IMR-90 (cell line): ENCODE data around the gene DPF1. TPM values are rescaled to one million over a fixed set of nuclear protein-coding genes. Genes with fewer than 3 reads are reported as not detected.

Experiments used
- ATAC-seq: fragments of 200-7000 bp; cut with Tn5 transposase; 2 replicates; pipeline ENCODE4 v1.9.1; 2020; ENCODE audit warnings: low read depth, mild to moderate bottlenecking, moderate library complexity
- BruUV-seq: library from RNA; stranded (reverse); fragments of 400-500 nt; replicated peaks from 2 replicates; lab custom pipeline; 2021; lab: Mats Ljungman, UMichigan
- CTCF ChIA-PET: fragments of 300-600 bp; formaldehyde crosslinking; extraction: SDS; loops from one replicate; lab custom pipeline; 2021; ENCODE audit warnings: antibody characterized with exemption; lab: Yijun Ruan, JAX
- POLR2A ChIA-PET: fragments of 300-600 bp; sonication (Branson Sonifier 250); formaldehyde crosslinking; loops from one replicate; lab custom pipeline; 2022; ENCODE audit warnings: antibody characterized with exemption; ENCODE audit not compliant: unreplicated experiment; lab: Charles Lee
- DNase-seq: peaks from one replicate; pipeline ENCODE4 v3.0.0; 2013
- H2AFZ ChIP-seq: replicated peaks from 2 replicates; pipeline ENCODE3; 2013; ENCODE audit warnings: low read length, mild to moderate bottlenecking; ENCODE audit not compliant: poor library complexity
- H2AK5ac ChIP-seq: 2 replicates; pipeline ENCODE4 v1.6.1; 2013; ENCODE audit warnings: low read depth, low read length, inconsistent platforms
- H2AK9ac ChIP-seq: replicated peaks from 2 replicates; pipeline ENCODE3; 2013; ENCODE audit warnings: mild to moderate bottlenecking, low read depth, low read length, moderate library complexity; ENCODE audit not compliant: poor library complexity
- H2BK120ac ChIP-seq: 2 replicates; pipeline ENCODE4 v1.6.1; 2013; ENCODE audit warnings: low read depth, low read length, inconsistent platforms
- H2BK15ac ChIP-seq: 3 replicates; pipeline ENCODE4 v1.6.1; 2013; ENCODE audit warnings: low read depth, low read length, inconsistent platforms
- H2BK20ac ChIP-seq: 2 replicates; pipeline ENCODE4 v1.6.1; 2013; ENCODE audit warnings: low read depth, mild to moderate bottlenecking, inconsistent platforms, low read length, moderate library complexity
- H2BK5ac ChIP-seq: 2 replicates; pipeline ENCODE4 v1.6.1; 2013; ENCODE audit warnings: mild to moderate bottlenecking, low read depth, low read length, inconsistent platforms; ENCODE audit not compliant: poor library complexity, severe bottlenecking
- H3K14ac ChIP-seq: replicated peaks from 2 replicates; pipeline ENCODE4 v1.6.1; 2013; ENCODE audit warnings: low read depth, low read length, inconsistent platforms
- H3K18ac ChIP-seq: 2 replicates; pipeline ENCODE4 v1.6.1; 2013; ENCODE audit warnings: low read depth, low read length, control low read depth
- H3K23ac ChIP-seq: 2 replicates; pipeline ENCODE4 v1.6.1; 2013; ENCODE audit warnings: low read depth, low read length, inconsistent platforms
- H3K27ac ChIP-seq: 2 replicates; pipeline ENCODE4 v1.5.1; 2013; ENCODE audit warnings: mild to moderate bottlenecking, control low read depth, low read length; ENCODE audit not compliant: insufficient read depth
- H3K27me3 ChIP-seq: 2 replicates; pipeline ENCODE4 v1.6.1; 2013; ENCODE audit warnings: low read length; ENCODE audit not compliant: control insufficient read depth, insufficient read depth
- H3K36me3 ChIP-seq: 2 replicates; pipeline ENCODE4 v1.6.1; 2013; ENCODE audit warnings: low read length, mixed read lengths; ENCODE audit not compliant: control insufficient read depth, insufficient read depth
- H3K4ac ChIP-seq: 2 replicates; pipeline ENCODE4 v1.6.1; 2013; ENCODE audit warnings: low read depth, low read length, inconsistent platforms
- H3K4me1 ChIP-seq: 2 replicates; pipeline ENCODE4 v1.6.1; 2013; ENCODE audit warnings: low read length, mixed read lengths; ENCODE audit not compliant: control insufficient read depth, insufficient read depth
- H3K4me2 ChIP-seq: 2 replicates; pipeline ENCODE4 v1.6.1; 2013; ENCODE audit warnings: low read depth, mild to moderate bottlenecking, control low read depth, low read length, moderate library complexity
- H3K4me3 ChIP-seq: 2 replicates; pipeline ENCODE4 v1.5.1; 2013; ENCODE audit warnings: low read depth, mild to moderate bottlenecking, control low read depth, low read length, moderate library complexity; ENCODE audit not compliant: insufficient read depth
- H3K56ac ChIP-seq: 2 replicates; pipeline ENCODE4 v1.6.1; 2013; ENCODE audit warnings: low read length, inconsistent platforms; ENCODE audit not compliant: insufficient read depth; ENCODE audit errors: extremely low read depth
- H3K79me1 ChIP-seq, 2 experiments: 2 replicates each; pipeline ENCODE4 v1.6.1; 2013; ENCODE audit warnings: low read length in 2 of 2, inconsistent platforms in 1 of 2, low read depth in 1 of 2
- H3K9ac ChIP-seq: 2 replicates; pipeline ENCODE4 v1.6.1; 2013; ENCODE audit warnings: low read depth, low read length, control low read depth
- H3K9me1 ChIP-seq: 2 replicates; pipeline ENCODE4 v1.6.1; 2013; ENCODE audit warnings: low read length, inconsistent platforms; ENCODE audit not compliant: insufficient read depth
- H3K9me3 ChIP-seq: 2 replicates; pipeline ENCODE4 v1.6.1; 2013; ENCODE audit warnings: low read length; ENCODE audit not compliant: control insufficient read depth, insufficient read depth
- H4K20me1 ChIP-seq: 2 replicates; pipeline ENCODE4 v1.6.1; 2013; ENCODE audit warnings: low read length, inconsistent platforms; ENCODE audit not compliant: insufficient read depth
- H4K5ac ChIP-seq: 2 replicates; pipeline ENCODE4 v1.6.1; 2013; ENCODE audit warnings: mild to moderate bottlenecking, low read depth, low read length, control low read depth
- H4K8ac ChIP-seq, 2 experiments: 2 replicates each; pipeline ENCODE4 v1.6.1; 2013; ENCODE audit warnings: low read depth in 2 of 2, low read length in 2 of 2, control low read depth in 1 of 2, inconsistent platforms in 1 of 2
- H4K91ac ChIP-seq: 2 replicates; pipeline ENCODE4 v1.6.1; 2013; ENCODE audit warnings: low read depth, low read length, inconsistent platforms; ENCODE audit not compliant: insufficient read depth
- NFE2L2 ChIP-seq: fragments of 150-350 bp; IDR thresholded peaks from 2 replicates; pipeline ENCODE4 v1.6.1; 2016; ENCODE audit warnings: low read depth, mild to moderate bottlenecking, low read length
- POLR2A ChIP-seq: IDR thresholded peaks from 2 replicates; pipeline ENCODE4 v1.6.1; 2012; ENCODE audit warnings: mild to moderate bottlenecking, low read depth, low read length
- SMC3 ChIP-seq: fragments of 150-350 bp; IDR thresholded peaks from 2 replicates; pipeline ENCODE4 v1.6.1; 2016; ENCODE audit warnings: low read depth, mild to moderate bottlenecking, antibody characterized with exemption, low read length, moderate library complexity
- WGBS, 2 experiments: methylation state at CpG; one replicate each; pipeline versions ENCODE4 v1.1.5 to v1.1.7; 2013; ENCODE audit warnings: missing lambda C conversion rate in 2 of 2; ENCODE audit not compliant: insufficient read length in 1 of 2; ENCODE audit errors: extremely low coverage in 2 of 2; 5-methylcytosine and 5-hydroxymethylcytosine counted together
- dilution Hi-C: fragments of 300-500 bp; cut with HindIII; formaldehyde crosslinking; loops from one replicate; pipeline ENCODE4 v1.14.3; 2018; ENCODE audit warnings: low sequenced_read_pairs; ENCODE audit not compliant: unreplicated experiment
- in situ Hi-C: fragments of 300-500 bp; cut with MboI; formaldehyde crosslinking; loops from 3 replicates; pipeline ENCODE4 v1.14.3; 2019; ENCODE audit warnings: low sequenced_read_pairs, inconsistent platforms, mixed read lengths
- intact Hi-C: fragments of 100-400 bp; cut with micrococcal nuclease; formaldehyde crosslinking; loops from 2 replicates; pipeline ENCODE4 v1.10.0; 2022
- polyA plus RNA-seq, 3 experiments: library from polyadenylated mRNA; depleted of rRNA; stranded (reverse); fragments of >200 nt; gene quantifications; 2 replicates each; pipeline ENCODE4 v1.2.3, GENCODE V29; 2012; ENCODE audit warnings: low replicate concordance in 1 of 3
- total RNA-seq: library from RNA; depleted of rRNA; stranded (reverse); fragments of >200 nt; gene quantifications from 2 replicates; pipeline ENCODE4 v1.2.3, GENCODE V29; 2012
- TF ChIP-seq, protein P1 (sequence below): conservative IDR thresholded peaks from 2 replicates; pipeline ENCODE4 v1.5.1; 2012; ENCODE audit warnings: mild to moderate bottlenecking, low read depth, low read length, improper control_type of control experiment

Gene DPF1
- total and polyA plus RNA-seq, 2 of the 4 experiments (the other 2 are of a cell fraction), result 3.2 to 5.5 TPM

GRCh38 chr19:38234615-38235014 is 10.6 kb upstream of the DPF1 start:
- ATAC-seq, result no peak
- Histone ChIP-seq H2BK15ac (no peak overlapping the region), H2BK120ac (no peak overlapping the region), H3K18ac (no peak overlapping the region), H3K9ac (no peak overlapping the region), H3K9me1 (no peaks in the 10 kb centered on the region), H3K27ac (no peak overlapping the region), H2AFZ (no peak overlapping the region), H4K8ac (no peak overlapping the region), H3K9me3 (no peaks in the 10 kb centered on the region), H3K36me3 (no peaks in the 10 kb centered on the region), H3K56ac (no peak overlapping the region), H3K27me3 (peaks cover 5% of the 10 kb centered on the region; the same call in 1 of the 2 replicates), H2AK5ac (no peak overlapping the region), H4K20me1 (no peaks in the 10 kb centered on the region), H3K4ac (no peak overlapping the region), H2BK5ac (no peak overlapping the region), H3K79me1 (no peaks in the 10 kb centered on the region), H3K14ac (no peak overlapping the region), H4K5ac (no peak overlapping the region), H4K91ac (no peak overlapping the region), H3K4me2 (no peak overlapping the region), H3K4me3 (no peak overlapping the region), H2BK20ac (no peak overlapping the region), H3K4me1 (no peaks in the 10 kb centered on the region), H3K23ac (no peak overlapping the region), H2AK9ac (no peak overlapping the region)
- no peak for TF ChIP-seq POLR2A
- TF ChIP-seq, protein P1, sequence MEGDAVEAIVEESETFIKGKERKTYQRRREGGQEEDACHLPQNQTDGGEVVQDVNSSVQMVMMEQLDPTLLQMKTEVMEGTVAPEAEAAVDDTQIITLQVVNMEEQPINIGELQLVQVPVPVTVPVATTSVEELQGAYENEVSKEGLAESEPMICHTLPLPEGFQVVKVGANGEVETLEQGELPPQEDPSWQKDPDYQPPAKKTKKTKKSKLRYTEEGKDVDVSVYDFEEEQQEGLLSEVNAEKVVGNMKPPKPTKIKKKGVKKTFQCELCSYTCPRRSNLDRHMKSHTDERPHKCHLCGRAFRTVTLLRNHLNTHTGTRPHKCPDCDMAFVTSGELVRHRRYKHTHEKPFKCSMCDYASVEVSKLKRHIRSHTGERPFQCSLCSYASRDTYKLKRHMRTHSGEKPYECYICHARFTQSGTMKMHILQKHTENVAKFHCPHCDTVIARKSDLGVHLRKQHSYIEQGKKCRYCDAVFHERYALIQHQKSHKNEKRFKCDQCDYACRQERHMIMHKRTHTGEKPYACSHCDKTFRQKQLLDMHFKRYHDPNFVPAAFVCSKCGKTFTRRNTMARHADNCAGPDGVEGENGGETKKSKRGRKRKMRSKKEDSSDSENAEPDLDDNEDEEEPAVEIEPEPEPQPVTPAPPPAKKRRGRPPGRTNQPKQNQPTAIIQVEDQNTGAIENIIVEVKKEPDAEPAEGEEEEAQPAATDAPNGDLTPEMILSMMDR, result no peak
- TF ChIP-seq NFE2L2, result no peak
- no peak for TF ChIP-seq SMC3
- BruUV-seq, result no TSS peak
- 100% methylated on average over 1 of the region's 4 CpGs; no CpG with 5 or more reads in 1 of the 2 experiments for WGBS, 2 experiments
- intact Hi-C loops, result loop anchor here (1.0 to 10.0 kb wide), 4 partner anchors 101 to 400 kb away; partner anchors contain the start of genes CATSPERG, GGN and SPRED3
- POLR2A ChIA-PET, result no interaction called here
- in situ Hi-C loops, result loop anchor here (5.0 to 25.0 kb wide), 3 partner anchors 98 to 403 kb away; partner anchors contain the start of gene ACTN4
- dilution Hi-C loops, result no loop called here
- DNase-seq, result no peak
- CTCF ChIA-PET, result interaction anchor here (0.6 to 1.9 kb wide), 6 partner anchors 17 to 332 kb away, joined by 3 to 6 read pairs (median 4); partner anchors contain the start of genes CATSPERG and KCNK6
